SK-N-MC (cell line): ENCODE data around the gene TKTL1.

ENCODE experiments used
- EZH2 ChIP-seq: fragments of 200-600 bp; sonication (generic); IDR thresholded peaks from one replicate; pipeline ENCODE4 v1.6.1; 2017; ENCODE audit warnings: antibody characterized with exemption
- FOXP2 ChIP-seq: optimal IDR thresholded peaks from 2 replicates; pipeline ENCODE3; 2011; ENCODE audit warnings: mild to moderate bottlenecking, moderate library complexity; ENCODE audit not compliant: insufficient read depth; ENCODE audit errors: extremely low read length, control extremely low read depth
- POLR2AphosphoS5 ChIP-seq: IDR thresholded peaks from 2 replicates; pipeline ENCODE4 v1.6.1; 2012; ENCODE audit warnings: mild to moderate bottlenecking, low read depth, low read length, borderline replicate concordance

GRCh38 chrX:154348646-154349358 lies 53.2 kb downstream of the TKTL1 start:
- TF ChIP-seq EZH2, result no peak
- TF ChIP-seq FOXP2, result no peak
- no peak for TF ChIP-seq POLR2AphosphoS5
